HG02798 (cell line): ENCODE results near the gene DPM1.

Experiments
- ATAC-seq: cut with Tn5 transposase; IDR thresholded peaks from one replicate; pipeline ENCODE4 v1.9.1; 2021; ENCODE audit warnings: mild to moderate bottlenecking; ENCODE audit not compliant: unreplicated experiment, poor library complexity

DPM1 gene

GRCh38 chr20:50932016-50932485 is 26.3 kb downstream of the DPM1 start:
- no peak for ATAC-seq

DNA sequence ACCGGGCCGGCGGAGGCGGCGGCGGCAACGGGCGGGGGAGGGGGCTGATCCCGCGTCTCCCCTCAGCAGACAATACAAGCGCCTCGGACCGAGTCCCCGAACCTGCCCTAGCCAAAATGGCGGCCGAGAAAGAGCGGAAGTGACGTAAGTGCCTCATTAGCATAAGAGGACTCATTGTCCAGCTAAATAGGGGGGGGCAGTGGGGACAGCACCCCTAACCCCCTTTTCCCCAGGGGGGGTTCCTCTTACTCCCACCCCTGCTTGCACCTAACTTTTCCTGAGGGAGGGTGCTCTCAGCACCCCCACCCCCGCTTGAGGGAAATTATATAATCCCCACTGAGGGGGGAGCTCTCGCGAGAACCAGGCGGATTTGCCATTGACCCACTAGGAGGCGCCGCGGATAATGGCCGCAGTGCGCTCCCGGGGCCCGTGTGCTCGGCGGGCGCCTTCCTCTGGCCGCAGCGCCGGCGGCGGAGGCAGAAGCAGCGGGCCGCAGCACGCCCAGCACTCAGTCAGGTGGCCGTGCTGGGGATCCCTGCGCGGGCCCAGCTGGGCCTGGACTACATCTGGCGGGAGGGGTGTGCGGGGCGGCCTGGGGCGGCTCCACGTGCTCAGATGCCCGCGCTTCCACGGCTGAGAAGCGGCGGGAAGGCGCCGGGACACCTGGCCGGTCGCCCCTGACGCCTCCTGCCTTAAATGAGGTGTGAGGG is 26.9 kb downstream of the DPM1 start, which contains the start of gene ADNP:
Gene ADNP (minus strand): TSS at position 132 of the 710 bp plus-strand sequence. CDS start 27,441 bp downstream, outside the sequence.
- peak; percentile 72 for ATAC-seq

DNA sequence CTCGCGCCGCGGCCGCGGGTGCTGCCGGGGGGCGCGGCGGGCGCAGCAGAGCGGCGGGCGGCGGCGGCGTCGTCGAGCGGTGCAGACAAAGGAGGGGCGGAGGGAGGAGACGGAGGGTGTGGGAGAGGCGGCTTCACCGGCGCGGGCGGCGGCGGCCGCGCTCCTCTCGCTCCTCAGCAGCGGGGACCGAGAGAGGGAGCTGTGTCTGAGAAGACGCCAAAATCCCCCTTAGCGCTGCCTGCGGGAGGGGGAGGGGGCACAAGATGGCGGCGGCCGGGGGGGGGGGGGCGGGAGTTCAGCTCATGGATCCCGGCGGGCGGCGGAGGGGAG is 27.4 kb downstream of the DPM1 start:
- peak; percentile 32 for ATAC-seq

- no peak for ATAC-seq
These were observed 28.0 kb downstream of the DPM1 start for GRCh38 chr20:50930139-50930975.

DNA sequence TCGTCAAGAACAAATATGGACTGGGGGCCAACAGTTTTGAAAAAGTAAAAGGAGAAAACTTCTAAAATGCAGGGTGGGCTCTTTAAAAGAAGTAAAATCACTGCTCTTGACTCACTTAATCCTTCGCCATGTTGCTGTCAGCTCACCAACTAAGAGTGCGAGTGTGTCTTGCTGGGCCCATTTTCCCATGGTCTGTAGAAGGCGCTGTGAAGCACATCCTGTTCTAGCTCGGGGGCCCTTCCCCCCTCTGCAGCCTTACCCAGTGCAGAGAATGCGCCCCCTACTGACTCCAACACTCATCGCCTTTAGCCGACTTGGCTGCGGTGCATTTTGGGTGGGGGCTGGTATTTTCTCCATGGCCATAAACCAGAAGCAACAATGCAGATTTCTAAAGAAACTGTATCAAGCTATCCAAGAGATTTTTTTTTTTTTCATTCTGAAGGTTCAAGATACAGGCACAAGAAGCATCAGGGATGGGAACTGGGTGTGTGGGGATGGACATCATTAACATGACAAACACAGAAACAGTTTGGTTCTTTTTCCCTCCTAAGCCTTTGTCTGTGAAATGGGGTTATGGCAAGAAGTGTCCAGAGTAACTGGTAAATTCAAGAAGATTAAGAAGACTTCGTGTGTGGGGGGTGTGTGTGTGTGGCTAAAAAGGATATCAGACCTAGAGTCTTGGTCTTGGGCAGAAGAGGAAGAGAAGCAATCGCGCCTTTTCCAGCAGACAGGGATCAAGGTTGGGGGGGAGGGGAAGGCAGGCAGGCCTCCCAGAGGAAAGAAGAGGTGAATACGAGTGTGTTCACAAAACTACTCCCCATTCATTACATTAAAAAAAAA is 28.8 kb downstream of the DPM1 start:
- peak; percentile 62 for ATAC-seq

DNA sequence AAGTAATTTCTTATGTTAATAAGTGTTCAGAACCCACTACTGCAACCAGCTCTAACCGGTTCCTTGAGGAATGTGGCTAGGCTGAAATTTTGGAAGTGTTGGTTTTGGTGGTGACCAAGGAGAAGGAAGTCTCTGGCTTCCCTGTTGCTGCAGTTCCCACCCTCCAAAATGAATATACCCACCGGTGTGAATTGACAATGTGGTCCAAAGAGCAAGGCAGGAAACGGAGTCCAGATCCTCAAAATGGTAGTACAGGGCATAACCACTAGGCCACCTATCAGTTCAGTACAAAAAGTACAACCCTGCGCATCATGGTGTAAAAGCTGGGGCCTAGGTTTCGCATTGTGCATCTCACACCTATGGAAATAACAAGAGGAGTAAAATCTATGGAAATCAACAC is 29.9 kb downstream of the DPM1 start:
- no peak for ATAC-seq

DNA sequence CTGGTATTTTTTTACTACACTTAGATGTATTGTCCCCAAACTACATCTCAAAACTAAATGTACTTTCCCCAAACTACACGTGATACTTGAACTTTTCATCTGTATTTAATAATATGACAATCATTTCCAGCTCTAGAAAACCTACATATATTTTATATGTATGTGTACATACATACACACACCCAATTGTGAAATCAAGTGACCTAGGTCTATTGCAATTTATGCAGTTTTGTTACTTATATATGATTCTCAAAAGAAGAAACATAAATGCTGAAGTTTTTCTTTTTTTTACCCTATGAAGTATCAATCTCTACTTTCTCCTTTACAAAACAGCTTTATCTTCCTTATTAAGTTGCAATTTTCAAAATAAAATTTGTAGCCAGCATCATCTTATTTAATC is 31.8 kb downstream of the DPM1 start:
- ATAC-seq = no peak

DNA sequence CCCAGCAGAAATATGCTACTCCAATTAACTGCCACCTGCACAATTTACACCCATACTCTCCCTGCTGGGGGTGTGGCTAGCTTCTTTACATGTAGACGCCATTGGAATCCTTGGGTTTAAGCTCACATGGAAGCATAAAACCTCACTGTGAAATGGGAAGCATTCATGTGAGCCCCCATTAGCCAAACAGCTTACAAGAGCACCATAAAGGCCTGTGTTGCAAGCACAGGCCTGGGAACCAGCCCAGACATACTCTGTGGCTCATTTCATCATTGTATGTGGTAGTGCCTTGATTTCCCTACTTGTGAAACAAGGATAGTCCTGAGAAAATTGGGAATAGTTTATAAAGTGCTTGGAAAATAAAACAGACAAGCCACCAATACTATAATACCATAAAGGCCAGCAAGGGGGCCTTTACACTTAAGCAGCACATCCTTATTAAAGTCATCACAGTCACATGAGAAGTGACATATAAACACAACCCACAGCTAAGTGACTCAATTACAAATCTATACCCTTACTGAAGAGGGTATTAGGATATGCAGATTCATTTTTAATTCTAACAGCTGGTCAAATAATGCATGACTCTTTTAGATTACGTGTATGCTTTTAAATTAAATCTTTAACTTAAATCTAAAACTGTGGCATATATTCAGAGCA is 33.9 kb downstream of the DPM1 start:
- ATAC-seq = no peak

DNA sequence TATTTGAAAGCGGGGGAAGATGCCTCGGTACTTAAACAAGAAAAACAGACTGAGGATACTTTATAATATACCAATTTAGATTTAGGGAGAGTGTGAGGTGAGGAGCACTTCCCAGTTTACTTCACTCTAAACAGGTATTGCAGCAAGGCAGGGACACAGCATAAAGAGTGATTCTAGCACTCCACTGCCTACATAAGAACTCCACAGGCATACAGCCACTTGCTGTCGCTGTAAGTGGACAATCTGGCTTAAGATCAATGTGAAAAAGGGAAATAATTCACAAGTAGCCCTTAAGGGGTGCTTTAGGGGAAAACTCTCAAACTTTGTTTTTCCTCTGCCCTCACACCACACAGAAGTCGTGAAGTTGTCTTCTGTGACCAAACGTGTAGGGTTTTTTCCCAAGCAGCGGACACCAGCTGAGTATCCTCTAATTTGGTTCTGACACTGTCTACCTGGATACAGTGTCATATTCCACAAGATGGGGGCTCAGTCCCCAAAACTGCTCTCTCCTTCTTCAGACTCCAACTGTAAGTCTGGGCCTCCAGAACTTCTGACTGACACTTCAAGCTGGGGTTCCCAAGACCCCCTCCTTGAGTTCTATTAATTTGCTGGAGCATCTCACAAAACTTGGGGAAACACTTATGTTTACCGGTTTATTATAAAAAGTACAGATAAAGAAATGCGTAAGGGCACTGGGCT is 36.4 kb downstream of the DPM1 start:
- ATAC-seq = no peak

DNA sequence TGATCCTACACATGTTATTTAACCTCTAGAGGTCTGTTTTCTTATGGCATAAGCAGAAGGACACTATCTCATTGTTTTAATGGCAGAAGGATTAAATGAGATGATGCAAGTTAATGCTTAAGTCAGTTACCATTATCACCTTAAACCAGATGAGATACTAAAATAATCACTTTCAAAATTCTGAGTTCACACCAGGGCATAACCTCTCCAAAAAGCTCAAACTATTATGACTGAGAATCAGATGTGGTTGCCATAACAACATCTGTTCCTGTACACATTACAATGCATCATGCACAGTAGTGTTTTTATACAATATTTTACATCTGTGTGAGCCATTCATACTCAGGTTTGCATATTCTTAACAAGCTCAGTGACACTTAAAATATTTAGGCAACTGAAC is 37.3 kb downstream of the DPM1 start:
- ATAC-seq = peak; percentile 38

- ATAC-seq = no peak
These were observed 38.8 kb downstream of the DPM1 start for GRCh38 chr20:50919567-50919966.

DNA sequence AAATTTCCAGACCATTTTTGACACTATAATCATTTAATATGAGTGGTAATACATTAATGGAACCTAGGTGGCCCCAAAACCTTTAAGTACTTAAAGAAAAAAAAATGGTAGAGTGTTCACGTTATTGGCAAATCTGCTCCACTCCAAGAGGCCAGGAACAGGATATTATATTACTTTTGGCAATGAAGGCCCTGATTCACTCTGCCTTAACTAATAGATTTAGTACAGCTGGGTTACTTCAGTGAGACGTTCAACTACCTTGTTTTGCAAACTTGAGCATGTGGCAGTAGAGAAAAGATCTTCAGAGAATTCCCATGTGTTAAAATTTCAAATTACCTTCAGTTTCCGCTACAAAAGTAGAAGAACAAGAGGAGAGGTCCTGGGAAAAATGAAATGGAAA is 39.9 kb downstream of the DPM1 start:
- no peak for ATAC-seq

GRCh38 chr20:50916934-50917333 is 41.4 kb downstream of the DPM1 start:
- no peak for ATAC-seq

DNA sequence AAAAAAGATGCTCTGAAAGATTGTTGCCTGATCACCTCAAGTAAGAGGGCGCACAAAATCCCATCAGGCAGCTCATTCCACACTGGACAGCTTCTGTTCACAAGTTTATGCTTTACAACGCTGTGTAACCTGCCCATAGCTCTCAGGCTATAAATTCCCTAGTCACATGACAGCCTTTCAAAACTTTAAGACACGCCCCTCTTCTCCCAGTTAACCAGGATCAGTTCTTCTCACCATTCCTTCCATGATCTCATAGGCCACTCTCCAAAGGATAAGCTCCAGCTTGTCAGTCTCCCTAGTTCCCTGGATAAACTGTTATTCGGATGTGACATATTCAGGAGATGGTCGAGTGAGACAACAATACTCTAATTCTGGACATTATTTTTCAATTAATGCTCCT is 42.1 kb downstream of the DPM1 start:
- no peak for ATAC-seq

- no peak for ATAC-seq
These were observed 42.9 kb downstream of the DPM1 start for GRCh38 chr20:50915424-50915823.

DNA sequence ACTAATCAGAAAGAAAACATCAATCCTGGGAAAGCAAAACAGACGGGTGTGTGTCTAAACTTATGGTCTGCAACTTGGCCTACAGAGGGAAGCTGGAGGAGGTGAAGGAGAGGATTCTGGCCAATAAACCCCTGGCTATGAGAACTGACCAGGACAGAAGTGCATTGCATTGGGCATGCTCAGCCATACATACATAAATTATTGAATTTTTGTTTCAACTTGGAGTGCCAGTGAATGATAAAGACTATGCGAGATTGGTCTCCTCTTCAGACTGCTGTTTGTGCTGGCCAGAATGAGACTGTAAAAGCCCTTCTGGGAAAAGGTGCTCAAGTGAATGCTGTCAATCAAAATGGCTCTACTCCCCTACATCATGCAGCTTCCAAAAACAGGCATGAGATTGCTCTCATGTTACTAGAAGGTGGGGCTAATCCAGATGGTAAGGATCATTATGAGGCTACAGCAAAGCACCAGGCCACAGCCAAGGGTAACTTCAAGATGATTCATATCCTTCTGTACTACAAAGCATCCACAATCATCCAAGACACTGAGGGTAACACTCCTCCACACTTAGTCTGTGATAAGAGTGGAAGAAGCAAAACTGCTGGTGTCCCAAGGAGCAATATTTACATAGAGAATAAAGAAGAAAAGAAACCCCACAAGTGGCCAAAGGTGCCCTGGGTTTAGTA is 44.5 kb downstream of the DPM1 start:
- no peak for ATAC-seq

- ATAC-seq = peak; percentile 45
These were observed 46.6 kb downstream of the DPM1 start for GRCh38 chr20:50911716-50912115.

DNA sequence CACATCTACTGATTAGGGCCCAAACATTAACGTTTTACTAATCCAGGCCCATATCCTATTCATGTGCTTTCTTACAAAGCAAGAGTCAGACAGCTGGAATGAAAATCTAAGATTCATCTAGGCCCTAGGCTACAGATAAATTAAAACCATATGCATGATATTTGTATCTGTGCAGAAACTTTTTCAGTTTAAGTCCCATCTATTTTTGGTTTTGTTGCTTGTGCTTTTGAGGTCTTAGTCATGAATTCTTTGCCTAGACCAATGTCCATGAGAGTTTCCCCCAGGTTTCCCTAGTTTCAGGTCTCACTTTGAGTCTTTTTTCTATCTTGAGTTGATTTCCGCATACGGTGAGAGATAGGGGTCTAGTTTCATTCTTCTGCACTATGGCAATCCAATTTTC is 47.3 kb downstream of the DPM1 start:
- ATAC-seq = no peak

- ATAC-seq = no peak
These were observed 48.9 kb downstream of the DPM1 start for GRCh38 chr20:50909413-50909812.
